ENCODE results near the gene UCKL1.

DNA sequence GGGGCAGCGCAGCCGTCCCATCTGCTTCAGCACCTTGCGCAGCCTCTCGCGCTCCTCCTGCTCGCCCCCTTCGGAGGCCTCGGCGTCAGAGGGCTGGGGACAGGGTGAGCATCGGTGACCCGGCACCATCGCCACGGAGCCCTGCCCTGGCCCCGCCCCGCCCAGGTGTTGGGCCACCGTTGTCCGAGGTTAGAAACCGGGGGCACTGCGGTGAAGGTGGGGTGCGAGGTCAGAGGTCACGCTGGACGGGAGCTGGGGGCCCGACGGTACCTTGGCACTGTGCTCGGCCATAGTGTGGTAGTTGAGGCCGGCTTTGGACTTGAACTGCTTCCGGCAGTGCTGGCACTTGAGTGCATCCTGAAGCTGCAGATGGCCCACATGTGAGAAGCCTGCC is 7.1 kb upstream of the UCKL1 start:
- TF ChIP-seq, protein P1, sequence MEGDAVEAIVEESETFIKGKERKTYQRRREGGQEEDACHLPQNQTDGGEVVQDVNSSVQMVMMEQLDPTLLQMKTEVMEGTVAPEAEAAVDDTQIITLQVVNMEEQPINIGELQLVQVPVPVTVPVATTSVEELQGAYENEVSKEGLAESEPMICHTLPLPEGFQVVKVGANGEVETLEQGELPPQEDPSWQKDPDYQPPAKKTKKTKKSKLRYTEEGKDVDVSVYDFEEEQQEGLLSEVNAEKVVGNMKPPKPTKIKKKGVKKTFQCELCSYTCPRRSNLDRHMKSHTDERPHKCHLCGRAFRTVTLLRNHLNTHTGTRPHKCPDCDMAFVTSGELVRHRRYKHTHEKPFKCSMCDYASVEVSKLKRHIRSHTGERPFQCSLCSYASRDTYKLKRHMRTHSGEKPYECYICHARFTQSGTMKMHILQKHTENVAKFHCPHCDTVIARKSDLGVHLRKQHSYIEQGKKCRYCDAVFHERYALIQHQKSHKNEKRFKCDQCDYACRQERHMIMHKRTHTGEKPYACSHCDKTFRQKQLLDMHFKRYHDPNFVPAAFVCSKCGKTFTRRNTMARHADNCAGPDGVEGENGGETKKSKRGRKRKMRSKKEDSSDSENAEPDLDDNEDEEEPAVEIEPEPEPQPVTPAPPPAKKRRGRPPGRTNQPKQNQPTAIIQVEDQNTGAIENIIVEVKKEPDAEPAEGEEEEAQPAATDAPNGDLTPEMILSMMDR (IDR thresholded peaks at IDR 0.05), result no peak
- TF ChIP-seq POLR2A (IDR thresholded peaks at IDR 0.05) (no peak), EP300 (IDR thresholded peaks at IDR 0.05) (no peak), POLR2AphosphoS5 (IDR thresholded peaks at IDR 0.05) (no peak)
